ENCODE measurements around the gene IRF6. TPM values are rescaled to one million over a fixed set of nuclear protein-coding genes. Genes with fewer than 3 reads are reported as not detected.

IRF6 gene
- polyA plus RNA-seq, 1 donor = 68.0 TPM

DNA sequence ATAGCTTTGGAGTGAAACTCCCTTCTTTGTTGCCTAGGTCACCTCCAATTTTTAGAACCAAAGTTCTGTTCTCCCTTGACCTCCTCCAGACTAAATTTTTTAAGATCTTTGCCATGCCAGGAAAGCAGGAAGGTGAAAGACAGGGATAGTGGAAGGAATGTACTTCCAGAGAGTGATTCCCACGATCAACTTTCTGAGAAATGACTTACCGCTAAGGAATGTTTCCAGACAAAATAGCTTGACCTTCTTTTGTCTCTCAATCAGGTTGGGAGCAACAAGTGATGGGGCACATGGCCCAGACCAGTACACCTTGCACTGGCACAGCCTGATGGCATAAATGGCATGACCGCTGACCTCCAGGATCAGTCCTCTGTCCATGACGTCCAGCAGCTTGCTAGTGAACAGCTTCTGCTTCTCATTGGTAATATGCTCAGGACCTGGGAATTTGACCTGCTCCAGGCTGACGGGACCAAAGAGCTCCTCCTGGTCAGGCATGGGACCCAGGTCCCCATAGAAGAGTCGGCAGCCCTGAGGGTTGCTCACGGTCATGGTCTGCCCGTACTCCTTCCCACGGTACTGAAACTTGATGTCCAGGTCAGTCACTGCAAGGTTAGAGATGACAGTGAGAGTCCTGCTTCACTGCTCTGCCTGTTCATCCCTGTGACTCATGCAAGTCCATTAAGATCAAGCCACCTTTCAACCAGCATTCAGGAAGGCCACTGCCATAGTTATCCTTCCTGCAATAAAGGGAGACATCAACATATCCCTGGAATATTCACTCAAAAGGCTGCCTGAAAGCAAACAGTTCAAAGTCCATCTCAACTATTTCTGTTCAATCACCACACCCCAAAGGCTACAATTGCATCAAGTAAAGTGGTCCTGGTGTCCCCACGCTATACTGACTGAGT lies 15.4 kb downstream of the IRF6 start:
- Histone ChIP-seq H3K4me1 (ENCODE audit: control insufficient read depth, insufficient read depth, low read length) (peaks cover 54% of the 10 kb centered on the region), H3K27ac (ENCODE audit: low read length) (peak overlapping the region; percentile 78)
- peak; percentile 86 to 96 for DNase-seq

DNA sequence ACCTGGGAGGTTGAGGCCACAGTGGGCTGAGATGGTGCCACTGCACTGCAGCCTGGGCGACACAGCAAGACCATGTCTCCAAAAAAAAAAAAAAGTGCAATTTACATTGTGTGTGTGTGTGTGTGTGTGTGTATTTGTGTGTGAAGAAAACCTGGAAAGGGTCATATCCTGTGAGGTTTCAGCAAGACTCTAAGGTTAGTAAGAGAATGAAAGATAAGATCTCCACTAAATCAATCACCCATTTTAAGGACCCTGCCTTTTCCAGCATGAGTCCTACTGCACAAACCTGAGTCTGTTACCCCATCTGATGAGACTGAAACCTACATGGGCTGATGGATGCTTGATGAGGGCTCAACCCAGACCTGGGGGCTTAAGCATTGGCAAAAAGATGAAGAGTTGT lies 16.7 kb downstream of the IRF6 start:
- Histone ChIP-seq H3K4me1 (ENCODE audit: control insufficient read depth, insufficient read depth, low read length) (peaks cover 56% of the 10 kb centered on the region), H3K36me3 (ENCODE audit: control insufficient read depth, insufficient read depth, low read length) (peaks cover 63% of the 10 kb centered on the region)

More for the DNA sequence above, 15.4 kb downstream of the IRF6 start:
- Histone ChIP-seq H3K9me3 (ENCODE audit: control insufficient read depth, low read depth, low read length) (no peaks in the 10 kb centered on the region), H3K36me3 (ENCODE audit: control insufficient read depth, insufficient read depth, low read length) (peaks cover 68% of the 10 kb centered on the region), H3K4me3 (ENCODE audit: low read length) (no peak overlapping the region), H3K27me3 (ENCODE audit: control insufficient read depth, insufficient read depth, low read length) (no peaks in the 10 kb centered on the region)
- WGBS (ENCODE audit: insufficient coverage, low lambda C conversion rate) = no CpG with 5 or more reads among the region's 10 CpGs

DNA sequence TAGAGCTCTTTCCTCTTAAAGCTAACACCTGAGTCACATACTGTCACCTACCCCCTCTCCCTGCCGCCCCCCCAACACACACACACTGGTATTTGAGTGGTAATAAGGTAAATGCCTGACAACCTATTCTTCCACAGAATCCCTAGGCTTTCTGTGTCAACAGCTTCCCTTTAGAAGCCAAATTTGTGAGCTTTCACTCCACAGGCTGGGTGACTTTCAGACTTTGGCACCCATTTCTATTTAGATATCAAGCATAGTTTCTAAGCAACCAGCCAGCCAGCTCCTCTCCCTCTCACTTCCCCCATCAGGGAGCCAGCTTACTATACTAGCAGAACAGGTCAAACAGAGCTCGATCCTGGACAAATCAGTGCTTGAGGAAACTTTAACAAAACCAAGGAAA lies 18.4 kb downstream of the IRF6 start:
- no CpG with 5 or more reads among the region's 2 CpGs for WGBS (ENCODE audit: insufficient coverage, low lambda C conversion rate)
- no peak overlapping the region for H3K4me3 ChIP-seq (ENCODE audit: low read length)
- H3K9me3 ChIP-seq (ENCODE audit: control insufficient read depth, low read depth, low read length) = no peaks in the 10 kb centered on the region
- peak; percentile 62 to 85 for DNase-seq
- H3K36me3 ChIP-seq (ENCODE audit: control insufficient read depth, insufficient read depth, low read length) = peaks cover 59% of the 10 kb centered on the region
- no peaks in the 10 kb centered on the region for H3K27me3 ChIP-seq (ENCODE audit: control insufficient read depth, insufficient read depth, low read length)
- H3K4me1 ChIP-seq (ENCODE audit: control insufficient read depth, insufficient read depth, low read length) = peaks cover 67% of the 10 kb centered on the region
- peak overlapping the region; percentile 49 for H3K27ac ChIP-seq (ENCODE audit: low read length)

More for the DNA sequence above, 16.7 kb downstream of the IRF6 start:
- H3K27me3 ChIP-seq (ENCODE audit: control insufficient read depth, insufficient read depth, low read length) = no peaks in the 10 kb centered on the region
- WGBS (ENCODE audit: insufficient coverage, low lambda C conversion rate) = no CpG with 5 or more reads among the region's 1 CpG
- no peak for DNase-seq
- peak overlapping the region; percentile 78 for H3K27ac ChIP-seq (ENCODE audit: low read length)
- H3K4me3 ChIP-seq (ENCODE audit: low read length) = no peak overlapping the region
- no peaks in the 10 kb centered on the region for H3K9me3 ChIP-seq (ENCODE audit: control insufficient read depth, low read depth, low read length)

DNA sequence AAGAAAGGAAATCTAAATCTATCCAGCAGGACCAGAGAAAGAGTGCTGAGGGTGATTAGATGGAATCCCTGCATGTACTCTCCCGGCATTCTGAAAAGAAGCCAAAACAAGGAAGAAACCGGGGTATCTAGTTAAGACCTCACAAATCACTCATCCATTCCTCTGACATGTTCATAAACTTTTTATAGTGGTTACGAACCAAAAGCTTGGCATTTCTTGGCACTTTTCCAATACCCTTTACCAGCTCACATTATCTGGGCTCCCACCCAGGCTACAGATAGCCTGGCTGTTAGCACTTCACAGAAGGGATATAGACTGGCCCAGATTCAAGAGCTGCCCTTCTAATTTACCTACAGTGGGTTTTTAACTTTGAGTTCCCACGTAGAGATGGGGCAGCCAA lies 19.8 kb downstream of the IRF6 start:
- Histone ChIP-seq H3K4me3 (ENCODE audit: low read length) (no peak overlapping the region), H3K36me3 (ENCODE audit: control insufficient read depth, insufficient read depth, low read length) (peaks cover 56% of the 10 kb centered on the region), H3K4me1 (ENCODE audit: control insufficient read depth, insufficient read depth, low read length) (peaks cover 65% of the 10 kb centered on the region), H3K9me3 (ENCODE audit: control insufficient read depth, low read depth, low read length) (no peaks in the 10 kb centered on the region), H3K27me3 (ENCODE audit: control insufficient read depth, insufficient read depth, low read length) (no peaks in the 10 kb centered on the region), H3K27ac (ENCODE audit: low read length) (no peak overlapping the region)
- DNase-seq = no peak
- 86% methylated on average over 1 of the region's 4 CpGs for WGBS (ENCODE audit: insufficient coverage, low lambda C conversion rate)

DNA sequence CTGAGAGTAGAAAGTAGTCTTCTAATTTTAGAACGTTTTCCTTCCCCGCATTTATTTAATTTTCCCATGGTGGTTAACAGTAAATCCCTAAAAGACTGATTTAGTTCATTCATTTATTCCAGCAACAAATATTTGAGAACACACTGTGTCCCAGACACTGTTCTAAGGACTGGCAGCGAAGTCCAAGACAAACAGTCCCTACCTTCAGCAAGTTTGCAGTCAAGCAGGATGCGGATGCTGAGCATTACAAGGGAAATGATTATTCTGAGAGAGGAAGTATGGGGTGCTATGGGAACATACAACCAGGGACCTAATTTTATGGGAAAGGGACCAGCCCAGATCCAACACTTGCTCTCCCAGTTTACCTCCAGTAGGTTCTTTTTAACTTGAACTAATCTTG lies 20.4 kb downstream of the IRF6 start:
- Histone ChIP-seq H3K9me3 (ENCODE audit: control insufficient read depth, low read depth, low read length) (no peaks in the 10 kb centered on the region), H3K27ac (ENCODE audit: low read length) (peak overlapping the region; percentile 88), H3K4me3 (ENCODE audit: low read length) (no peak overlapping the region), H3K36me3 (ENCODE audit: control insufficient read depth, insufficient read depth, low read length) (peaks cover 56% of the 10 kb centered on the region), H3K4me1 (ENCODE audit: control insufficient read depth, insufficient read depth, low read length) (peaks cover 66% of the 10 kb centered on the region), H3K27me3 (ENCODE audit: control insufficient read depth, insufficient read depth, low read length) (no peaks in the 10 kb centered on the region)
- no CpG with 5 or more reads among the region's 4 CpGs for WGBS (ENCODE audit: insufficient coverage, low lambda C conversion rate)
- DNase-seq = no peak

DNA sequence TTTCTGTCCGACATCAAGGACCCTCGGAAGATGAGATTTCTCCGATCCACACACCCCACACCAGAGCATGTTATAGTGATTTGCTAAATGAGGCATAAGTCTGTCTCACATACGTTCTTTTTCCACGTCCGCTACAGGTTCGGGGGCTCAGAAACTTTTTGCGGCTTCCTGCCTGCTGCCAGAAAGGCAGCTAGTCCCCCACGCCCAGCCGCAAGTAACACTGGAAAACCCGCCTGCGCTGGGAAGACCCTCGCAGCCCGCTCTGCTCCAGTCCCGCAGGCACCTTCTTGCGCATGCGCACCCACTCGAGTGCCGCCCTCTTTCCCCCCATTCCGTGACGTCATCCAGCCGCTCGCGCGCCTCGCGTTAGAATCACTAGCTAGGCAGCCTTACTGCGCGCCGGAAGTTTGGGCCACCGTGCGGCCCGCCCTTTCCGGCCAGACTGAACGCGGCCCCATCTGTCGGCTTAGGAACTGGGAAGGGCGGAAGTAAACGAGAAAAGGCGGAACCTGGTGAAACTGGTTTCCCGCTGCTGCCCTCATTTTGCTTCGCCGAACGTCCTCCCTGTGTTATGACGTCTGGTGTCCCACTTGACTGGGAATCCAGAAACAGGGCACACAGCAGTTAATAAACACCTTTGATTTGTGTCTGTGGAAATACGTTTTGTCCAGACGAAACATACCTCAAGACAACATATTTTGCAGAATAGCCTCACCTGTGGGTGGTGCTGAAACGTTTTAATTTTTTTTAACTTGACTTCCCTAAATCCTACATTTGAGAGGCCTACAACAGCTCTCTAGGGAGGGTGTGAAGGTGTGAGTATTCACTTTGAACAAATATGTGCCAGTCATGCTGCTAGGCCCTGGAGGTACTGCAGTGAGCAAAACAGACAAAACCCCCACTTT lies 21.4 kb downstream of the IRF6 start, which contains the start of gene C1orf74:
Gene C1orf74 (minus strand): TSS at position 295 of the 905 bp plus-strand sequence. CDS start 925 bp downstream, outside the sequence.
- peak within 1 kb of the TSS; percentile 88 for H3K27ac ChIP-seq (ENCODE audit: low read length)
- DNase-seq = peak; percentile 98 to 99
- H3K36me3 ChIP-seq (ENCODE audit: control insufficient read depth, insufficient read depth, low read length) = peaks cover 46% of the 10 kb centered on the region
- no peaks in the 10 kb centered on the region for H3K27me3 ChIP-seq (ENCODE audit: control insufficient read depth, insufficient read depth, low read length)
- 75% methylated on average over 2 of the region's 48 CpGs for WGBS (ENCODE audit: insufficient coverage, low lambda C conversion rate)
- H3K4me1 ChIP-seq (ENCODE audit: control insufficient read depth, insufficient read depth, low read length) = peaks cover 66% of the 10 kb centered on the region
- H3K4me3 ChIP-seq (ENCODE audit: low read length) = peak within 1 kb of the TSS; percentile 67
- H3K9me3 ChIP-seq (ENCODE audit: control insufficient read depth, low read depth, low read length) = no peaks in the 10 kb centered on the region

DNA sequence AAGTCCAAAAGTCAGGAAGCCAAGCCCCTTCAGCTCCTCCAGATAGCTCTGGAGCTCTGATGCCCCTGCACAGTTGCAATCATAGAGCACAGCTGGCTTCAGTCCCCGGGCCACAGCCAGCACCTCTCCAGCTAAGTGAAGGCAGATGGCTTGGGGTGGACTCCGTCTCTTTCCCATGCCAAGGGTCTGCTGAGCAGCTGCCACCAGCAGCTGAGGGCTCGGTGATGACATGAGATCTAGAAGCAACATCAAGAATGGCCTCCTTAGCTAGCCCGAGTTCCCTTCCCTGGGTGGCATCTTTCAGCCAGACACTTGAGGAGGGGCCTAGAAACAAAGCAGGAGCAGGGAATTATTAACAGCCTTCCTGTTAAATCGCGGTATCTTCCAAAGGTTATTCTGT lies 22.6 kb downstream of the IRF6 start:
- peak; percentile 48 to 78 for DNase-seq
- Histone ChIP-seq H3K27me3 (ENCODE audit: control insufficient read depth, insufficient read depth, low read length) (no peaks in the 10 kb centered on the region), H3K9me3 (ENCODE audit: control insufficient read depth, low read depth, low read length) (no peaks in the 10 kb centered on the region), H3K4me1 (ENCODE audit: control insufficient read depth, insufficient read depth, low read length) (peaks cover 66% of the 10 kb centered on the region), H3K4me3 (ENCODE audit: low read length) (peak overlapping the region; percentile 67), H3K36me3 (ENCODE audit: control insufficient read depth, insufficient read depth, low read length) (peaks cover 34% of the 10 kb centered on the region), H3K27ac (ENCODE audit: low read length) (peak overlapping the region; percentile 88)
- WGBS (ENCODE audit: insufficient coverage, low lambda C conversion rate) = no CpG with 5 or more reads among the region's 6 CpGs

DNA sequence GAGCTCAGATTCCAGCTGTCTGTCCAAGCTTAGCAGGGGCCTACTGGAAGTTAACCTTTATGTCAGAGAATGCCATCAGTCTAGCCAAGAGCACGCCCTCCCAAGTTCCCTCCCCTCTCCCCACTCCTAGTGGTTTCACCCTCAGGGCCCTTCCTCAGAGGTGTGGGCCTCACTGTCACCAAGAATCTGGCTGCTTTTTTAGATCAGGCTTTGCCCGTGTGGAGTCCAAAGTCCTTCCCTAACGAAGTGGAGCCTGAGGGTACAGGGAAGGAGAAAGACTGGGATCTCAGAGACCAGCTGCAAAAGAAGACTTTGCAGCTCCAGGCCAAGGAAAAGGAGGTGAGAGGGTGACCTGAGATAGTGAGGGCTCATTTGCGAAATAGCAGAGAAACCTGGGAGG lies 25.7 kb downstream of the IRF6 start:
- Histone ChIP-seq H3K4me3 (ENCODE audit: low read length) (no peak overlapping the region), H3K27ac (ENCODE audit: low read length) (peak overlapping the region; percentile 73)
- no CpG with 5 or more reads among the region's 4 CpGs for WGBS (ENCODE audit: insufficient coverage, low lambda C conversion rate)

DNA sequence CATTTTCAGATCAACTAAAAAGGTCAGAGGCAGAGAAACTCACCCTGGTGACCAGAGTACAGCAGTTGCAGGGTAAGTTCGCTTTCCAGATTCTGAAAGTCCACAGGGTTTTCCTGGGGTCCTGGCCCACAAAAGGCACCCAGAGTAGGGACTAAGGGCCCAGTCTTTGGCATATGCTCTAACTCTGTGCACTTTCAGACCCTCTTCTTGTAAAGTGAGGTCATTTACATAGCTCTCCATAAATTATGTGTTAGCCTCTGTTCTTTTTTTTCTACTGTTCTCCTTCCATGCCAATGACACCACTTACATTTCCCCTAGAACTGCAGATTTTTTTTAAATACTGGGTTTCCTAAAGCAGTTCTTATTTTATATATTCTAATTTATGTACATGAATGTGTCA lies 27.8 kb downstream of the IRF6 start:
- Histone ChIP-seq H3K4me3 (ENCODE audit: low read length) (no peak overlapping the region), H3K27me3 (ENCODE audit: control insufficient read depth, insufficient read depth, low read length) (no peaks in the 10 kb centered on the region), H3K9me3 (ENCODE audit: control insufficient read depth, low read depth, low read length) (no peaks in the 10 kb centered on the region), H3K36me3 (ENCODE audit: control insufficient read depth, insufficient read depth, low read length) (peaks cover 14% of the 10 kb centered on the region), H3K4me1 (ENCODE audit: control insufficient read depth, insufficient read depth, low read length) (peaks cover 34% of the 10 kb centered on the region), H3K27ac (ENCODE audit: low read length) (no peak overlapping the region)
- WGBS (ENCODE audit: insufficient coverage, low lambda C conversion rate) = no CpG with 5 or more reads among the region's 1 CpG
- DNase-seq = no peak

More for the DNA sequence above, 25.7 kb downstream of the IRF6 start:
- H3K27me3 ChIP-seq (ENCODE audit: control insufficient read depth, insufficient read depth, low read length) = no peaks in the 10 kb centered on the region
- no peaks in the 10 kb centered on the region for H3K9me3 ChIP-seq (ENCODE audit: control insufficient read depth, low read depth, low read length)
- H3K4me1 ChIP-seq (ENCODE audit: control insufficient read depth, insufficient read depth, low read length) = peaks cover 45% of the 10 kb centered on the region
- peaks cover 18% of the 10 kb centered on the region for H3K36me3 ChIP-seq (ENCODE audit: control insufficient read depth, insufficient read depth, low read length)
- DNase-seq = peak; percentile 83 to 86

DNA sequence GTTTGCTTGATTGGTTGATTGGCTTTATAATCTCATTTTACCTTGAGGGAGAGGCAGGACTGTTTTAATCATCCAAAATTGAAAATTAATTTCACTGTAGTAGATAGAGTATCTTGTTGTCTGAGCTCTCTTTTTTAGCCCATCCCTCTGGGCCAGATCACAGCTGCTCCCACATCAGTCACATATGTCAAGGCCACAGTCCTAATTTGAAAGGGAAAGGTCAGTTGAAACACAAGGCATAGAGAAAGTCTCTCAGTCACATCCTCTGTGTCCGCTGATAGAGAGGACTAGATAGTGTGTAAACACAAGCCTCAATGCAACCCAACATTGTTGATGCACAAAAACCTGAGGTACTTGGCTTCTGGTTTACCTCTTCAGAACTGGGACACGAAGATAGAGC lies 28.4 kb downstream of the IRF6 start:
- Histone ChIP-seq H3K27me3 (ENCODE audit: control insufficient read depth, insufficient read depth, low read length) (no peaks in the 10 kb centered on the region), H3K9me3 (ENCODE audit: control insufficient read depth, low read depth, low read length) (no peaks in the 10 kb centered on the region), H3K27ac (ENCODE audit: low read length) (no peak overlapping the region), H3K4me1 (ENCODE audit: control insufficient read depth, insufficient read depth, low read length) (peaks cover 29% of the 10 kb centered on the region), H3K36me3 (ENCODE audit: control insufficient read depth, insufficient read depth, low read length) (peaks cover 11% of the 10 kb centered on the region), H3K4me3 (ENCODE audit: low read length) (no peak overlapping the region)
- no peak for DNase-seq
- WGBS (ENCODE audit: insufficient coverage, low lambda C conversion rate) = no CpG with 5 or more reads among the region's 2 CpGs
